GM12892 (cell line): ENCODE results near the gene ATRIP.
"Not testable (repeated sequence)": the region's sequence is repeated elsewhere in the genome, so short reads cannot be mapped to it uniquely, and the experiment has no call there.

ENCODE experiments used
- DNase-seq: peaks from one replicate; pipeline ENCODE4 v3.0.0; 2011; ENCODE audit not compliant: insufficient read length
- FAIRE-seq: peaks from 2 replicates; lab custom pipeline; 2011; peaks lifted over from hg19 to GRCh38; lab: Jason Lieb, UNC
- POLR2A ChIP-seq: IDR thresholded peaks from 2 replicates; pipeline ENCODE4 v1.6.1; 2011; ENCODE audit warnings: low read depth, low read length, control low read depth
- POLR2AphosphoS5 ChIP-seq: IDR thresholded peaks from 2 replicates; pipeline ENCODE4 v1.6.1; 2011; ENCODE audit warnings: low read depth, low read length, control low read depth
- TAF1 ChIP-seq: IDR thresholded peaks from 2 replicates; pipeline ENCODE4 v1.6.1; 2011; ENCODE audit warnings: low read depth, mild to moderate bottlenecking, control low read depth, low read length, borderline replicate concordance

ATRIP gene

DNA sequence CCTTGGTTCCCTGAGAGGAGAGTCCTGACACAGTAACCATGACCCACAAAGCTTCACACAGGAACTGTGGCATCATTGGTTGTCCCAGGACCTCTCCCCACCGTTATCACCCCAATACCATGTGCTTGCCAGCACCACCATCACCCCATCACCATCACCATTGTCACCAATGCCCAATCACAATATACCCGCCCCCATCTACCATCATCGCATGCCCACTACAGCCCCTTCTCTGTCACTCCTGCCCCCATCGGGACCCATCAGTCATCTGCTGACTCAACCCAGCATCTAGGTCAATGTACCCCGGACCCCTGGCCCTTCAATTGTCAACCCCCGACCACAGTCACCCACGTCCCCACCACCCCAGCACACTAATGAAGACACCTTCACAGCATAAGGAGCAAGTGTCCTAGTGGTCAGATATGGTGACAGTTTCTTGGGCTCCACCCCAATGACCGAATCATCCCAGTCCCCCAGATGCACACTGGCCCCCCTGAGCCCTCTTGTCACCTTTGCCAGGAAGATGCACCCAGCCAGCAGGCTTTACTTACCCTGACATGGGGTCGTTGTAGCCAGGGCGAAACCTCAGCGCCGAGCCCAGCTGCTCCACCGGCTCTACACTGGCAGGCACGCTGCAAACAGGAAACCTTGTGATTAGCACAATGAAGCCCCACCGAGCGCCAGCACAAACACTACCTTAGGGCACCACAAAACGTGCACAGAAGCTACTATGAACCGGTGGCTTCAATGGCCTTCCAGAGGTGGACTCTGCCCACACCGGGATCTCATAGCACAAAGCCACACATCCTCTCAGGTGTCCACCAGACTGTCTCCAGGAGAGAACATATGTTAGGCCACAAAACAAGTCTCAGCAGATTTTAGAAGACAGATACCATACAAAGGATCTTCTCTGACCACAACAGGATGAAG is 32.4 kb downstream of the ATRIP start:
- DNase-seq (no peak), FAIRE-seq (peak; percentile 84)
- TF ChIP-seq TAF1 (no peak), POLR2AphosphoS5 (no peak), POLR2A (no peak; the same call in 1 of the 2 replicates)

DNA sequence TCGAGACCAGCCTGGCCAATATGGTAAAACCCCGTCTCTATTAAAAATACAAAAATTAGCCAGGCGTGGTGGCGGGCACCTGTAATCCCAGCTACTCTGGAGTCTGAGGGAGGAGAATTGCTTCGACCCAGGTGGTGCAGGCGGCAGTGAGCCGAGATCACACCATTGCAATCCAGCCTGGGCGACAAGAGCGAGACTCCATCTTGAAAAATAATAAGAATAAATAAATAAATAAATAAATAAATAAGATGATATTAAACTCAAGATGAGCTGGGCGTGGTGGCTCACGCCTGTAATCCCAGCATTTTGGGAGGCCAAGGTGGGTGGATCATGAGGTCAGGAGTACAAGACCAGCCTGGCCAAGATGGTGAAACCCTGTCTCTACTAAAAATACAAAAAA is 34.4 kb downstream of the ATRIP start:
- FAIRE-seq, result not testable (repeated sequence)

DNA sequence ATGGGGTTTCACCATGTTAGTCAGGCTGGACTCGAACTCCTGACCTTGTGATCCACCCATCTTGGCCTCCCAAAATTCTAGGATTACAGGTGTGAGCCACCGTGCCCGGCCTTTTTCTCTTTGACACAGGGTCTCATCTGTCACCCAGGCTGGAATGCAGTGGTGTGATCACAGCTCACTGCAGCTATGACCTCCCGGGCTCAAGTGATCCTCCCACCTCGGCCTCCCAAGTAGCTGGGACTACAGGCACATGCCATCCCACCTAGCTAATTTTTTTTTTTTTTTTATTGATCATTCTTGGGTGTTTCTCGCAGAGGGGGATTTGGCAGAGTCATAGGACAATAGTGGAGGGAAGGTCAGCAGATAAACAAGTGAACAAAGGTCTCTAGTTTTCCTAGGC is 36.3 kb downstream of the ATRIP start:
- FAIRE-seq, DNase-seq: not testable (repeated sequence)

More for the DNA sequence above, 34.4 kb downstream of the ATRIP start:
- not testable (repeated sequence) for DNase-seq

DNA sequence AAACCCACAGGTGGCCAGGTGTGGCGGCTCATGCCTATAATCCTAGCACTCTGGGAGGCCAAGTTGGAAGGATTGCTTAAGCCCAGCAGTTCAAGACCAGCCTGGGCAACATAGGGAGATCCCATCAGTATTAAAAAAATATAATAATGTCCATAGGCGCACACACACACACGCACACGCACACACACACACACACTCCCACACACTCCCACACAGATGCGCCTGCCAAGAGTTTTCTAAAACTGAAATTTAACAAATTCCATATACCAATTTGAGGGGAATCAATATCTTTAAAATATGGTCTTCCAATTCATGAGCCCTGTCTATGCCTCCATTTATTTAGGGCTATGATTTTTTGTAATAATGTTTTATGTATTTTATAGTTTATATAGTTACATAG is 40.4 kb downstream of the ATRIP start:
- FAIRE-seq (no peak), DNase-seq (no peak)
- TF ChIP-seq POLR2AphosphoS5 (no peak), TAF1 (no peak), POLR2A (no peak)

DNA sequence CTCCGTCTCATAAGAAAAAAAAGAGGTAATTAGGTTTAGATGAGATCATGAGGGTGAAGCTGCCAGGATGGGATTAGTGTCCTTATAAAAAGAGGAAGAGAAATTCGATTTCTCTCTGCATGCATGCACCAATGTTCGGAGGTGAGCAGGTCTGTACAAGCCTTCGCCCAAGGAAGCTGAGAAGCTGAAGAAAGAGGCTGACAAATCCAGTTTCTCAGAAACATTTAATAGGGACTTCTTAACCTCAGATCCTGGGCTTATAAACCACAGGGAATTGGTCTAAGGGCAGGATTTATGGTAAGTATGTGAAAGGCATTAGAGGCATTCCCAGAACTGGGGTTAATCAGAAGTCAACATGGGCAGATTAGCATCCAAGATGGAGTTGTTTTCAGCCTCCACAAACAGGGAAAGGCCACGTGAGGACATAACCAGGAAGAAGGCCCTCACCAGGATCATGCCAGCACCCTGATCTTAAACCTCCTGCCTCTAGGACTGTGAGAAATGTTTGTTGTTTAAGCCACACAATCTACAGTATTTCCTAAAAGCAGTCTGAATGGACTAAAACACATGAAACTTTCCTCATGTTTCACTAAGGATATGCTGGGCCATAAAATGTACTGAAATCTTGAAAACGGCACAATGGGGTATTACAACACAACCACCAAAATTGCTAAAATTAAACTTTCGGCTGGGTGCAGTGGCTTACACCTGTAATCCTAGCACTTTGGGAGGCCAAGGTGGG is 46.1 kb downstream of the ATRIP start:
- DNase-seq (no peak), FAIRE-seq (no peak)
- TF ChIP-seq TAF1, result no peak
- TF ChIP-seq POLR2AphosphoS5, result no peak
- no peak for TF ChIP-seq POLR2A

DNA sequence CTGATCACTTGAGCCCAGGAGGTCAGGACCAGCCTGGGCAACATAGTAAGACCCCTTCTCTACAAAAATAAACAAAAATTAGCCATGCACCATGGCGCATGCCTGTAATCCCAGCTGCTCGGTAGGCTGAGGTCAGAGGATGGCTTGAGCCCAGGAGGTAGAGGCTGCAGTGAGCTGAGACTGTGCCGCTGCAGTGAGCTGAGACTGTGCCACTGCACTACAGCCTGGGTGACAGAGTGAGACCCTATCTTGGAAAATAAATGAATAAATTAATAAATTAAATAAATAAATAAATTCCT is 46.6 kb downstream of the ATRIP start:
- DNase-seq, result no peak
- FAIRE-seq, result no peak
- TF ChIP-seq TAF1 (no peak), POLR2AphosphoS5 (no peak), POLR2A (no peak)

DNA sequence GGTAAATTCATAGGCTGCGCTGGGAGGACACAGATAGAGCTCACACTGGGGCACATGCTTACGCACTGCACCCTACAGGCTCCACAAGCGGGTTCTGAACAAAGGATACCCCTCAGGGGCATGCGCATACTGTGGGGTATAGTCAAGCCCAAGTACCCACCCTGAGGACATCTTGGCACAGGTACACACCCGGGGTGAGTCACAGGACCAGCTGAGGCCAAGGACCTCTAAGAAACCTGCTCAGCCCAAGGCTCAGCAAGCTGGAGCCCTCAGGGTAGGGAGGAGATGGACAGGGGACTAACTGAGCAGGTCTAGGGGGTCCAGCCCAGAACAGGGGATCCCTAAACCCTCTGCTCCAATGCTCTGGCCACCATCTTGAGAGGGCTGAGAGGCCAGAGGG is 54.1 kb downstream of the ATRIP start:
- TF ChIP-seq POLR2A, result no peak
- no peak for FAIRE-seq
- no peak for DNase-seq

DNA sequence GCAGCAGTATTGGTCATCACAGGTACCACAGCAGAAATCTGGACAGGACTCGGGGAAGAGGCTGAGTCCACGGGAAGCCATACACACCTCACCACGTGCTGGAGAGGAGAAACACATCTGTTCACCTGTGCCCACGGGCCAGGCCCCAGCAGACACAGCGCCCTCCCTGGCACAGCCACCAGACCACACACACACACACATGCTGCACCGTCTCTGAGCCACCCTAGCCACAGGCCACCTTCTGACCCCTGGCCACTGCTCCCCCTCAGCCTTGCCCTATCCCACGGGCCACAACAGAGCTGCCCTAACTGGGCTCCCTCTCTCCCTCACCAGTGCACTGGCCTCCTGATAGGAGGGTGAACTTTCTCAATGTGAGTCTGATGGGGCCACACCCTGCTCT is 54.7 kb downstream of the ATRIP start:
- FAIRE-seq (no peak), DNase-seq (no peak)
- TF ChIP-seq POLR2A, result no peak
- TF ChIP-seq TAF1, result no peak
- no peak for TF ChIP-seq POLR2AphosphoS5

DNA sequence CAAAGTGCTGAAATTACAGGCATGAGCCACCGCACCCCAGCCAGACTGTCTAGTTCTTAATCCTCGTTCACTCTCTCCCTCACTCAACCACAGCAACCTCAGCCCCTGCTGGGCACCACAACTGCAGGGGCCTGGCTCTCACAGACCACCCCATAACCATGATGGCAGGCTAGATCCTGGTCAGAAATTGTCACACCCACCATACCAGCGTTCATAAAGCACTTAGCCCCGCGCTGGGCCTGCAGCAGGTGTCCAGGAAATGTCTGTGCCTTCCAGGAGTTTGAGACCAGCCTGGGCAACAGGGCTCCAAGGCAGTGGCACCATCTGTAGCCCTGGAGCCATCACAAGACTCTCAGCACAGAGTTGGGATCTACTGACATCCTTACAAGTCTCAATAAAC is 55.6 kb downstream of the ATRIP start:
- no peak for TF ChIP-seq TAF1
- no peak for TF ChIP-seq POLR2A
- TF ChIP-seq POLR2AphosphoS5, result no peak
- no peak for FAIRE-seq
- no peak for DNase-seq

DNA sequence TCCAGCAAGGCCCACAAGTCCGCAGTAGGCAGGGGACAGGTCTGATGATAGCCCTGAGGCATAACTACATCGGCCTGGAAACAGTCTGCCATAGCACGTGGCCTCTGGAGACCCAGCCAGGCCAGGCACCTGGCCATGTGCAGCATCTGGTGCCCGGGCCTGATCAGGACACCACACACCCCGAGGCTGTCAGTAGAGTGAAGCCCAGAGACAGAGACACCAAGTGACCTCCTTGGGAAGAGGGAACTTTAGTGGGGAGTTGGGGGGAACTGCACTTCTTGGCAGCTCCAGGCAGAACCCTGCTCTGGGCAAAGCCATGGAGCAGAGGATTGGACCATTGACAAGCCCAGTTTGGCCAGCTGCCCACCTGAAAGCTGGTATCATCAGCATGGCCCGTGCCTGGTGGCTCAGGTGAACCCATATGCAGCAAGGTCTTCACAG is 56.2 kb downstream of the ATRIP start:
- FAIRE-seq, result no peak
- DNase-seq, result no peak
- TF ChIP-seq TAF1, result no peak
- TF ChIP-seq POLR2A, result no peak
- no peak for TF ChIP-seq POLR2AphosphoS5

DNA sequence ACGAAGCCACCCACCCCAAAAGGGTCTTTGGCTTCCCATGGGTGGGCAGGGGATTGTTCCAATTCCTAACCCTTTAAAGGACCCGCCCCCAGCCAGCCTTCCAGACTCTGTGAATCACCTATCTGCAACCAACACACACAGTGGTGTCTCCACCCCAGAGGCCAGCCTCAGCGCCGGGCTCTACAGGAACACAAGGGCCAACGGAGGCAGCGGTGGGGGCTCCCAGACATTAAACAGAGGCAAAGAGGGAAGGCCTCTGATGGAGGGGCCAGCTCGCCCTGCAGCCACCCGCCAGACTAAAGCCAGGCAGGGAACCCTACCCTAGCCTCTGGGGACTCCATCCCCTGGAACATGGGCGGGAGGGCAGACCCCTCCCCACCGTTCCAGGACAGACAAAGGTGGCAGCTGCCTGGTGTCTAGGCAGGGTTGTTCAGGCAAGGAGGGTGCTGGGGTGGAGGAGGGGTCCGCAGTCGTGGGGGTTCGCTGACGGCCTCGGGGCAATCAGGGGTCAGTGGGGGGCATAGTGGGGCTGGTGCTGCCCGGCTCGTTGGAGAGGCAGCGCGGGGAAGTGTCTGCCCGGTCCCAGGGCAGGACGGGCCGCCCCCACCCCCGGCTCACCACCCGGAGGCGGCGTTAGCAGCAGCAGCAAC is 57.0 kb downstream of the ATRIP start:
- FAIRE-seq, result no peak
- no peak for DNase-seq

More for the DNA sequence above, 57.0 kb downstream of the ATRIP start:
- TF ChIP-seq POLR2AphosphoS5 (no peak), POLR2A (no peak), TAF1 (no peak)
